NB4 (cell line): ENCODE data around the gene MFAP5.

Source experiments
- CTCF ChIP-seq: IDR thresholded peaks from one replicate; pipeline ENCODE4 v1.5.1; 2012; ENCODE audit warnings: low read depth, low read length
- MAX ChIP-seq: IDR thresholded peaks from 2 replicates; pipeline ENCODE4 v1.6.1; 2011; ENCODE audit warnings: low read depth, low read length
- MYC ChIP-seq: IDR thresholded peaks from 2 replicates; pipeline ENCODE4 v1.6.1; 2011; ENCODE audit warnings: low read depth, low read length
- POLR2A ChIP-seq: IDR thresholded peaks from 2 replicates; pipeline ENCODE4 v1.6.1; 2011; ENCODE audit warnings: mild to moderate bottlenecking; ENCODE audit not compliant: insufficient read length; ENCODE audit errors: extremely low read depth

- TF ChIP-seq CTCF: no peak
- TF ChIP-seq MAX: no peak
- TF ChIP-seq POLR2A: no peak
- no peak for TF ChIP-seq MYC
These were observed 16.1 kb upstream of the MFAP5 start for GRCh38 chr12:8678661-8679111.
